NCI-H82 (cell line): Measurements from ENCODE around the gene UQCRC1.
"Not testable (repeated sequence)": the region's sequence is repeated elsewhere in the genome, so short reads cannot be mapped to it uniquely, and the experiment has no call there.

Experiments used
- DNase-seq: peaks from one replicate; lab custom pipeline; 2025; lab: John Stamatoyannopoulos, UW

The UQCRC1 gene

DNA sequence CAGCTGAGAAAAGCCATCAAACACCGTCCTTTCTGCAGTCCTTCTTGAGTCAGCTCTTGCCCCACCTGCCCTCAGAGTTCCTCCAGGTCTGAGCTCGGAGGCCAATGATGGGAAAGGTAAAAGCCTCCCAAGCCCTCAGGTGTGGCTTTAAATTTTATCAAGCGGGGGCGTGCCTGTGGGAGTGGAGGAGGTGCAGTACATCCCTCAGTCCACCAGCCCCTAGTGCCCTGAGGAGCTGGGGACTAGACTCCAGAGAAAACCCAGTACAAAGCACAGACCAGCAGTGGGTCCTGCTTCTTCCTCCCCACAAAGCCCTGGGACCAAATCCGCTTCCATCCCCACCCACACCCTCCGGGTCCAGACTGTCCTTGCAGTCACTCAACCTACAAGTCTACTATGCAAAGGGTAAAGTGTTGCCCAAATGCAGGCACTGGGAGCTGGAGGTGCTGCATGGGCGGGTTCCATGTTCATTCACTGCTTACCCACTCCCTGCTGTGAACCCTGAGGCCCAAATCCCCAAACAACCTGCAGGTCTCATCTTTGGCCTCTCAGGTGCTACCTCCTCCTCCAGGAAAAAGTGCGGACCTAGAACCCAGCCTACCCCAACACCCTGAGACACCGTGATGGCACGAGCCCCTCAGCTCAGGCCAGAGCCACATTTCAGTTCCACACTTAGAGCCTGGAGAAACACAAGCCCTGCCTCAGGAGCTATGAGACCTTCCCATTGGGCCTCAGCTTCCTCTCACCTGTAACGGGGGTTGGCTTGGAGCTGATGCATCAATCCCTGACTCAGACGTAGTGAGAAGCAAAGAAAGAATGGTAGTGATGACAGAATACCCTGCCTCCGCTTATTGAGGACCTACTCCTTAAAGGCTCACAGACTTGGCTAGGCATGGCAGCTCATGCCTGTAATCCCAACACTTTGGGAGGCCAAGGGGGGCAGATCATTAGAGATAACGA, 55.3 kb downstream of the UQCRC1 start:
- no peak for DNase-seq

- DNase-seq, result no peak
These were observed 56.1 kb downstream of the UQCRC1 start for GRCh38 chr3:48553361-48553760.

GRCh38 chr3:48552111-48552951, 57.1 kb downstream of the UQCRC1 start:
- DNase-seq, result peak; percentile 5

DNA sequence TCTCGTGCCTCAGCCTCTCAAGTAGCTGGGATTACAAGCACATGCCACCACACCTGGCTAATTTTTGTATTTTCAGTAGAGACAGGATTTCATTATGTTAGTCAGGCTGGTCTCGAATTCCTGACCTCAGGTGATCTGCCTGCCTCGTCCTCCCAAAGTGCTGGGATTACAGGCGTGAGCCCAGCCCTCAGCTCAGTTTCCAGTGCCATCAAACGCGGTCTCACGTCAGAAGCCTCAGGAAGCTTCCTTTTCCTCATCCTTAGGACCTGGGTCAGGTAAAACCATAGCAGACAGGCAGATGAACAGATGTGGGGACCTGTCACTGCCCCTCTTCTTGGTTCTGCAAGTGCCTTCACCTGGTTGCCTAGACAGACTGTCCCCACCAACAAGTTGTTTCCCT, 57.8 kb downstream of the UQCRC1 start:
- DNase-seq, result not testable (repeated sequence)
